Testis (tissue), 3 donors: ENCODE measurements around the gene HOXD12. TPM values are rescaled to one million over a fixed set of nuclear protein-coding genes. Genes with fewer than 3 reads are reported as not detected.

Experiments used
- DNase-seq: peaks from one replicate; pipeline ENCODE4 v3.0.0-alpha.2; 2019
- H3K27ac ChIP-seq, 2 donors: fragments of 200-600 bp; sonication (generic); one replicate each; pipeline ENCODE4 v1.5.1; 2019
- H3K27me3 ChIP-seq: fragments of 200-600 bp; sonication (generic); one replicate; pipeline ENCODE4 v1.5.1; 2019
- H3K36me3 ChIP-seq: fragments of 200-600 bp; sonication (generic); one replicate; pipeline ENCODE4 v1.5.1; 2017; ENCODE audit warnings: low read depth; ENCODE audit errors: missing control alignments
- H3K4me1 ChIP-seq: fragments of 200-600 bp; sonication (generic); one replicate; pipeline ENCODE4 v1.5.1; 2019
- H3K4me3 ChIP-seq, 2 donors: fragments of 200-600 bp; sonication (generic); one replicate each; pipeline ENCODE4 v1.5.1; 2017 to 2019
- H3K9me3 ChIP-seq: fragments of 200-600 bp; sonication (generic); one replicate; pipeline ENCODE4 v1.5.1; 2017
- POLR2A ChIP-seq: fragments of 450-650 bp; IDR thresholded peaks from one replicate; pipeline ENCODE4 v1.6.1; 2017; ENCODE audit warnings: antibody characterized with exemption, mild to moderate bottlenecking, moderate library complexity
- WGBS, 2 donors: methylation state at CpG; one replicate each; pipeline ENCODE4 v1.1.5; 2018; 5-methylcytosine and 5-hydroxymethylcytosine counted together
- intact Hi-C: fragments of 100-400 bp; cut with DNase I; formaldehyde crosslinking; loops from one replicate; pipeline ENCODE4 v1.15.1; 2023; ENCODE audit warnings: low total_unique reads
- polyA plus RNA-seq: library from polyadenylated mRNA; stranded (reverse); fragments of 350-450 nt; fragmentation: Illumina TruSeq; extraction: RNeasy Lipid Tissue Mini Kit (QIAGEN cat#74804); gene quantifications from one replicate; pipeline ENCODE4 v1.2.3, GENCODE V29; 2014; ENCODE audit warnings: low read depth, low replicate concordance; ENCODE audit not compliant: insufficient read depth
- total RNA-seq, 2 donors: library from RNA; depleted of rRNA; stranded (reverse); fragments of >200 nt; gene quantifications; one replicate each; pipeline ENCODE4 v1.2.3, GENCODE V29; 2016
- TF ChIP-seq, protein P1 (sequence below), 3 experiments: fragments of 450-650 bp in 2 of 3; fragments of 200-600 bp in 1 of 3; sonication (generic) in 1 of 3; IDR thresholded peaks; one replicate each; pipeline ENCODE4 v1.5.1; 2016 to 2019; ENCODE audit warnings: antibody characterized with exemption in 3 of 3, mild to moderate bottlenecking in 2 of 3, moderate library complexity in 1 of 3

The HOXD12 gene
- total and polyA plus RNA-seq, 3 donors from 2014 or later, result not detected

DNA sequence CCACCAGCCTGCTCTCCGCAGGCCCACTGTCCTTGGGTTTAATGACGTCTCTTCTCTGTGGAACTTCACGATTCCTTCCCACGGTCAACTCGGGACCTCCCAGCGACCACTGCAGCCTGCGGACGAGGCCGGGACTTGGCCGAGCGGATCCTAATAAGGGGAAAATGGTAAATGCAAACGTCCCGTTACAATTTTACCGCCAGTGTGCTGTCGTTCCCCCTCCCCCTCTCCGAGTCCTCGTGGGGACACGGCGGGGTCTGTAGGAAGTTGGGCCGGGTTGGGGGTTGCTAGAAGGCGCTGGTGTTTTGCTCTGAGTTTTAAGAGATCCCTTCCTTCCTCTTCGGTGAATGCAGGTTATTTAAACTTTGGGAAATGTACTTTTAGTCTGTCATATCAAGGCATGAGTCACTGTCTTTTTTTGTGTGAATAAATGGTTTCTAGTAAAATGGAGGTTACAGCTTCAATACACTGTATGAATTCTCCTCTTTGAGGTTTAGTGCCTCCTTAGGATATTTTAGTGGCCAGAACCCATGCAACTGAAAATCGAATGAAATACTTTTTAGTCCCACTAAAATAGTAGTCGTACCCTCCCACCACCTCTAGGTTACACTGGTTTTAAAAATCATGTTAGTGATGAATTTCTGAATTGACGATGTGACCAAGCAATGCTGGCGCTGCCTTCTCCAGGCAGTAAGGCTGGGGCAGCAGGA, 9.8 kb downstream of the HOXD12 start:
- no peak for TF ChIP-seq POLR2A
- TF ChIP-seq, protein P1, sequence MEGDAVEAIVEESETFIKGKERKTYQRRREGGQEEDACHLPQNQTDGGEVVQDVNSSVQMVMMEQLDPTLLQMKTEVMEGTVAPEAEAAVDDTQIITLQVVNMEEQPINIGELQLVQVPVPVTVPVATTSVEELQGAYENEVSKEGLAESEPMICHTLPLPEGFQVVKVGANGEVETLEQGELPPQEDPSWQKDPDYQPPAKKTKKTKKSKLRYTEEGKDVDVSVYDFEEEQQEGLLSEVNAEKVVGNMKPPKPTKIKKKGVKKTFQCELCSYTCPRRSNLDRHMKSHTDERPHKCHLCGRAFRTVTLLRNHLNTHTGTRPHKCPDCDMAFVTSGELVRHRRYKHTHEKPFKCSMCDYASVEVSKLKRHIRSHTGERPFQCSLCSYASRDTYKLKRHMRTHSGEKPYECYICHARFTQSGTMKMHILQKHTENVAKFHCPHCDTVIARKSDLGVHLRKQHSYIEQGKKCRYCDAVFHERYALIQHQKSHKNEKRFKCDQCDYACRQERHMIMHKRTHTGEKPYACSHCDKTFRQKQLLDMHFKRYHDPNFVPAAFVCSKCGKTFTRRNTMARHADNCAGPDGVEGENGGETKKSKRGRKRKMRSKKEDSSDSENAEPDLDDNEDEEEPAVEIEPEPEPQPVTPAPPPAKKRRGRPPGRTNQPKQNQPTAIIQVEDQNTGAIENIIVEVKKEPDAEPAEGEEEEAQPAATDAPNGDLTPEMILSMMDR (IDR thresholded peaks at IDR 0.05), result no peak
- H3K36me3 ChIP-seq, result no peaks in the 10 kb centered on the region
- peak overlapping the region in 1 of 2 donors; percentile 26 for H3K4me3 ChIP-seq
- intact Hi-C loops, result no loop called here
- H3K27me3 ChIP-seq, result no peaks in the 10 kb centered on the region
- DNase-seq, result no peak
- peaks cover 4% of the 10 kb centered on the region for H3K4me1 ChIP-seq
- WGBS, 2 donors, result 31 to 36% methylated on average over 26 of the region's 26 CpGs
- no peaks in the 10 kb centered on the region for H3K9me3 ChIP-seq
- peak overlapping the region in 1 of 2 donors; percentile 11 for H3K27ac ChIP-seq

- H3K4me3 ChIP-seq, result peak overlapping the region in 1 of 2 donors; percentile 26
- WGBS, 2 donors, result 54 to 62% methylated on average over 4 of the region's 4 CpGs
- no peaks in the 10 kb centered on the region for H3K9me3 ChIP-seq
- no peak for TF ChIP-seq POLR2A
- TF ChIP-seq, protein P1 (IDR thresholded peaks at IDR 0.05), result no peak
- H3K27me3 ChIP-seq, result no peaks in the 10 kb centered on the region
- no peak overlapping the region for H3K27ac ChIP-seq
- H3K36me3 ChIP-seq, result no peaks in the 10 kb centered on the region
- intact Hi-C loops, result no loop called here
- peaks cover 2% of the 10 kb centered on the region for H3K4me1 ChIP-seq
- no peak for DNase-seq
Measured at GRCh38 chr2:176109946-176110345, 10.4 kb downstream of the HOXD12 start.

GRCh38 chr2:176110415-176111308, 11.1 kb downstream of the HOXD12 start:
- H3K9me3 ChIP-seq, result no peaks in the 10 kb centered on the region
- H3K27me3 ChIP-seq, result no peaks in the 10 kb centered on the region
- no peak for TF ChIP-seq POLR2A
- TF ChIP-seq, protein P1 (IDR thresholded peaks at IDR 0.05), result no peak
- intact Hi-C loops, result no loop called here
- H3K36me3 ChIP-seq, result no peaks in the 10 kb centered on the region
- no peak for DNase-seq
- H3K27ac ChIP-seq, result no peak overlapping the region
- 40 to 43% methylated on average over 7 of the region's 7 CpGs for WGBS, 2 donors
- H3K4me1 ChIP-seq, result peaks cover 2% of the 10 kb centered on the region
- no peak overlapping the region for H3K4me3 ChIP-seq

DNA sequence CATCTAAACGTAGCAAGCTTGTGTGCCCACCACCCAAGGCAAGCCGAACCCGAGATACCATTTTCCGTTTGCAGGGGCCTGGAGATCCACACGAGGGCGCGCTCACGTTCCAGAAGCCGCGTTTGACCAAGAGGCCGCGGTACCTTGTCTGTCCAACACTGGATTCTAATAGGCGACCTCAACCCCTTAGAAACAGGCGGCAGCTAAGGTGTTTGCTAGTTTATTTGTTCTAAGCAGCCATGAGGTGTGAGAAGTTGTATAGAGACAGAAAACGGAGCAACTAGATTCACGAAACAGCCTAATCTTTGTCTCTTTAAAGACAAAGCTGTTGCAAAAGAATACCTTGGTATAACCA, 11.7 kb downstream of the HOXD12 start:
- no peaks in the 10 kb centered on the region for H3K36me3 ChIP-seq
- 27 to 32% methylated on average over 10 to 16 of the region's 16 CpGs for whole genome bisulfite sequencing, 2 donors
- intact Hi-C loops, result no loop called here
- no peaks in the 10 kb centered on the region for H3K27me3 ChIP-seq
- peak; percentile 83 for DNase-seq
- peak overlapping the region in 1 of 2 donors; percentile 1 for H3K4me3 ChIP-seq
- H3K4me1 ChIP-seq, result peaks cover 2% of the 10 kb centered on the region
- no peak overlapping the region for H3K27ac ChIP-seq
- TF ChIP-seq, protein P1 (IDR thresholded peaks at IDR 0.05), result peak in 2 of 3 experiments; percentile 26 to 69
- no peak for TF ChIP-seq POLR2A
- no peaks in the 10 kb centered on the region for H3K9me3 ChIP-seq
